Measurements from ENCODE around the gene ENTHD1.

ENTHD1 gene

GRCh38 chr22:39845529-39845928 is 48.0 kb downstream of the ENTHD1 start:
- no peaks in the 10 kb centered on the region for H3K9me3 ChIP-seq
- DNase-seq: no peak
- no peaks in the 10 kb centered on the region for H3K36me3 ChIP-seq
- no peak for TF ChIP-seq CTCF (IDR thresholded peaks at IDR 0.05; ENCODE audit: low read depth, low read length)
- H3K4me1 ChIP-seq: no peaks in the 10 kb centered on the region
- H3K27me3 ChIP-seq: peaks cover 6% of the 10 kb centered on the region; the same call in 1 of the 2 replicates
- no peak overlapping the region for H3K4me3 ChIP-seq (ENCODE audit: low read depth, low read length)

- DNase-seq: no peak
- H3K9me3 ChIP-seq: no peaks in the 10 kb centered on the region
These were observed 53.5 kb downstream of the ENTHD1 start for GRCh38 chr22:39839917-39840510.

GRCh38 chr22:39839204-39839603 is 54.4 kb downstream of the ENTHD1 start:
- Histone ChIP-seq H3K9me3 (no peaks in the 10 kb centered on the region), H3K36me3 (no peaks in the 10 kb centered on the region), H3K27me3 (peaks cover 43% of the 10 kb centered on the region), H3K4me1 (no peaks in the 10 kb centered on the region), H3K4me3 (ENCODE audit: low read depth, low read length) (no peak overlapping the region)
- TF ChIP-seq CTCF (IDR thresholded peaks at IDR 0.05; ENCODE audit: low read depth, low read length): no peak
- no peak for DNase-seq

More at GRCh38 chr22:39839917-39840510, 53.5 kb downstream of the ENTHD1 start:
- Histone ChIP-seq H3K36me3 (no peaks in the 10 kb centered on the region), H3K4me3 (ENCODE audit: low read depth, low read length) (no peak overlapping the region), H3K27me3 (peaks cover 35% of the 10 kb centered on the region), H3K4me1 (no peaks in the 10 kb centered on the region)
- TF ChIP-seq CTCF (IDR thresholded peaks at IDR 0.05; ENCODE audit: low read depth, low read length): no peak

GRCh38 chr22:39833610-39834009 is 60.0 kb downstream of the ENTHD1 start:
- DNase-seq: no peak
- H3K4me1 ChIP-seq: no peaks in the 10 kb centered on the region
- H3K9me3 ChIP-seq: no peaks in the 10 kb centered on the region
- no peak overlapping the region for H3K4me3 ChIP-seq (ENCODE audit: low read depth, low read length)
- H3K27me3 ChIP-seq: peaks cover 71% of the 10 kb centered on the region
- H3K36me3 ChIP-seq: no peaks in the 10 kb centered on the region
- no peak for TF ChIP-seq CTCF (IDR thresholded peaks at IDR 0.05; ENCODE audit: low read depth, low read length)

- H3K4me3 ChIP-seq (ENCODE audit: low read depth, low read length): no peak overlapping the region
- TF ChIP-seq CTCF (IDR thresholded peaks at IDR 0.05; ENCODE audit: low read depth, low read length): no peak
These were observed 60.5 kb downstream of the ENTHD1 start for GRCh38 chr22:39833093-39833492.

DNA sequence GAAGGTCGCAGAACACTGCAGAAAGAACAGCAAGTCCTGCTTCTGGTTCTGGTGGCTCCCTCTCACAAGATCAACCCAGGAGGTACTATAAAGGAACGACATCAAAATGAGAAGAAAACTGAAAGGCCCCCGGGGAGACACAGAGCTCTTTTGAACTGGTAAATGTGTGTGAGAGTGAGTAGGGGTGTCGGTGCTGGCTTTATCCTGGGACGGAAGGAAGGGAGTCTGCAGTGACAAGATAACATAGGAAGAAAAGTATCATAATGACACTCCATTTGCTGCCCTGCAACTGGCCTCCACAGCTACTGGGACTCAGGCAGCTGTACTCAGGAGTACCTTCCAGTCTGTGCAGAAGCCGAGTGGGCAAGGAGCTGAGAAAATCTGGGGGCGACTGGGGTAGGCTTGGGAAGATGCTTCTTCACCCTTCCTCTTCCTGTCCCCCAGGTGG is 60.9 kb downstream of the ENTHD1 start:
- DNase-seq: no peak
- Histone ChIP-seq H3K4me3 (ENCODE audit: low read depth, low read length) (no peak overlapping the region), H3K4me1 (no peaks in the 10 kb centered on the region), H3K9me3 (no peaks in the 10 kb centered on the region), H3K36me3 (no peaks in the 10 kb centered on the region), H3K27me3 (peaks cover 72% of the 10 kb centered on the region)
- no peak for TF ChIP-seq CTCF (IDR thresholded peaks at IDR 0.05; ENCODE audit: low read depth, low read length)

More at GRCh38 chr22:39833093-39833492, 60.5 kb downstream of the ENTHD1 start:
- Histone ChIP-seq H3K4me1 (no peaks in the 10 kb centered on the region), H3K9me3 (no peaks in the 10 kb centered on the region), H3K27me3 (peaks cover 72% of the 10 kb centered on the region), H3K36me3 (no peaks in the 10 kb centered on the region)
- DNase-seq: no peak

Data from BE2C (cell line).